GM21423 (cell line): ENCODE data around the gene NCS1.
"Not testable (repeated sequence)": the region's sequence is repeated elsewhere in the genome, so short reads cannot be mapped to it uniquely, and the experiment has no call there.

Source experiments
- ATAC-seq: cut with Tn5 transposase; IDR thresholded peaks from one replicate; pipeline ENCODE4 v1.9.1; 2021; ENCODE audit warnings: mild to moderate bottlenecking, moderate library complexity; ENCODE audit not compliant: unreplicated experiment

NCS1 gene

DNA sequence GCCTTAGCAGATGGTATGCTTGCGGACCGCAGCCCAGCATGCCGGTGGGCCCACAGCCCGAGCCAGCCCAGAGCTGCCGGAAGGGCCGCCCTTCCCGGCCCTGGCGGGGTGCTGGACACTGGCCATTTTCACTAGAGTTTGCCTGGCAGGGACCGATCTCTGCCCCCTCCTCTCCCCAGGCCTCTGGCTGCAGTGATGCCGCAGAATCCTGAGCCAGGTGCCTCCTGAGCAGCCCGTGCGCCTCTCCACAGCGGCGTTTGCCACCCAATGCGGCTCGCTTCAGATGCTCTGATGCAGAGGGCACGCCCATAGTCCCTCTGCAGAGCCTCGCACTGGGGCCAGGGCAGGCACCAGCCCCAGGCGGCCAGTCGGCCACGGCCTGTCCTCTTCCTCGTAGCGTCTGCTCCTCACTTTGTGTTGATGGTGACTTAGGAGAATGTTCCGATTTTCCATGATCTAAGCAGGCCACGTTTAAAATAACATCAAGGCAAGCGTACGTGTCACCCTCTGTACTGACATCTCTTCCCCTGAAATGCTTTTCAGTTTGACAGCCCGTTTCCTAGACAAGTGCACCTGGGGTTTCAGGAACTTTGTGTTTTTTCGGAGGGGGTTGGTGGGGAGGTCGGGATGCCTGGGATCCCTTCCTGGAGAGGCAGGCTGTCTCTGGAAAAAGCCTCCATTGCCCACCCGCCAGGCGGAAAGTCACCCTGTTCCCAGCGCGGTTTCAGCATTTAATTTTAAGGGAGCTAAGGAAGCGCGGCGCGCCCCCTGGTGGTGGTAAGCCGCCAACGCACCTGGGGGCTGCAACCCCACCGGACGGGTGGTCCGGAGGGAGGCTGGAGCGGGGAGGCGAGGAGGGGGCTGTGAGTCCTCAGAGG is 63.6 kb downstream of the NCS1 start:
- ATAC-seq, result no peak

DNA sequence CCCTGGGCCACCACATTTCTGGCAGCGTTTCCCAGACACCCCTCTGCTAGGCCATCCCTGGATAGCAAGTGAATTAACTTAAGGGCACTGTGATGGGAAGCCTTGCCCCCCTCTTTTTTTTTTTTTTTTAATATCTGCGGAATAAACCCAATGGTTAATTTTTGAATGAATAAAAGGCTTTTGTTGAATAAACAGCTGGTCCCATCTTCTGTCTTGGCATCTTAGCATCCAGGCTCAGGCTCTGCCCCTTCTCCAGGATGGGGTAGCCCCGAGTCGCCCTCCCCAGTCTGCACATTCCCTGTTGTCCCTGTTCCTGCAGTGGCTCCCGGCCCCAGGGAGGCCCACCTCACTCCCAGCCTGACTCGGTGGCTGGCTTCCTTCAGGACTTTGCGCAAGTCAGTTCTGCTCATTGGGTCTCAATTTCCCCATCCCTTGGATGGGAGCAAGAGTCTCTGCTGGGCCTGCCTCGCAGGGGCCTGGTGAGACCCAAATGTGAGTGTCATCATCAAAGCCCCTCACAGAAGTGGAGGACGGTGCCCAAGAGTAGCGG is 64.3 kb downstream of the NCS1 start:
- no peak for ATAC-seq

DNA sequence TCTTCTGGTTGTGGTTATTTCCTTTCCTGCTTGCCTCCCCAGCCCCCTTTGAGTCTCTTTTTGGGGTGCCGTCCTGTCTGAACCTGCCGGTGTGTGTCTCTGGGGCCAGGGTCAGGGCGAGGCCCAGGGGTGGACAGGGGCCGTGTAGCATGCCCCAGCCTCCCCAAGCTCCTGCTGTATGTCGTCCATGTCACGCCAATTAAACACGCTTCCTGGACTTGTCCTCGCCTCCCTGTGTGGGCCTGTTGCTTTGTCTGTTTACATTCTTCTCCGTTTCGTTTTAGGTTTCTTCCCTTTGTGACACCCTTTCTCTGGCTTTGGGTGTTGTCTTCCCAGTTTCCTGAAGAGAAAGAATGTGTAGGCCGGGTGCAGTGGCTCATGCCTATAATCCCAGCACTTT is 64.9 kb downstream of the NCS1 start:
- ATAC-seq, result no peak

DNA sequence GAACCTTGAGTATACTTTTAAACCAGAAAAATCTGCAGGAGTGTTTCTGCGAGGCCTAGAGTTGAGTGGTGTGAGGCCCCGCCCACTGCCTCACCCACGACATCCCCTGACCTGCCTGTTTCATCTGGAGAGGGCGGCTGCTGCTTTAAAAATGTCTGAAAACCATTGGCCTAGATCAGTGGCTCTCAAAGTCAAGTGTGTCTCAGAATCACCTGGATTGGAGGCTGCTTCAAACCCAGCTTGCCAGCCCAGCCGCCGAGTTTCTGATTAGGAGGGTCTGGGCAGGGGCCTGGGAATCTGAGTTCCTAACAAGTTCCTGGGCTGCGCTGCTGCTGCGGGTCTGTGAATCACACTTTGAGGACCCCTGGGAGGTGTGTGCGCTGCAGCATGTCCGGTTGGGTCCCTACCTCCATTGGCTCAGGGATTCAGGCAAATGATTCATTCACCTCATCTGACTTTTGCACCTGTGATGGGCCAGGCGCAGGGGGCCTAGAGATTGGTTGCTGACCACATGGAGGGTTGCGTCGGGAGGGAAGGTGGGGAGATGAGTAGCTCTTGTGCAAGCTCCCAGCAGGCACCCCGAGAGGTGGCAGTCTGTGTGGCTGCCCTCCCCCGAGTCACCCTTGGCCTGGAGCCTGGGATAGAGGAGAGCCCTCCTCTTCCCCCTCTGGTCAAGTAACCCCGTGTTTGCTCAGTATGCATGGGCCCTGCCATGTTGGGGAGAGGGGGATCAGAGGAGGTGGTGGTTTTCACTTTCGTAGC is 65.7 kb downstream of the NCS1 start:
- ATAC-seq, result no peak

DNA sequence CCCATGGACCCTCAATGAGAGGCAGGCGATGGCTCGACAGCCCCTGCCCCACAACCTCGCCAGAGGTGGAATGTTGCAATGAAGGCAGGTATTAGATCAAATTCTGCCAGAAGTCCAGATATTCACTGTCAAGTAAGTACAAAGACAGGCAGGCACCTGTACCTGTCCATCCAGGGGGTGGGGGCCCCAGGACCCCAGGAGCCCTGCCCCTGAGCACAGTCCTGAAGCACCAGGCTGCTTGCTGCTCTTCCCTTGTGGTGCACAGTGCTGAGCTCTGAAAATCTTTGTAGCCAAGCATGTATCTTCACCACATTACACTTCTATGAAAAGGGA is 67.1 kb downstream of the NCS1 start:
- no peak for ATAC-seq

DNA sequence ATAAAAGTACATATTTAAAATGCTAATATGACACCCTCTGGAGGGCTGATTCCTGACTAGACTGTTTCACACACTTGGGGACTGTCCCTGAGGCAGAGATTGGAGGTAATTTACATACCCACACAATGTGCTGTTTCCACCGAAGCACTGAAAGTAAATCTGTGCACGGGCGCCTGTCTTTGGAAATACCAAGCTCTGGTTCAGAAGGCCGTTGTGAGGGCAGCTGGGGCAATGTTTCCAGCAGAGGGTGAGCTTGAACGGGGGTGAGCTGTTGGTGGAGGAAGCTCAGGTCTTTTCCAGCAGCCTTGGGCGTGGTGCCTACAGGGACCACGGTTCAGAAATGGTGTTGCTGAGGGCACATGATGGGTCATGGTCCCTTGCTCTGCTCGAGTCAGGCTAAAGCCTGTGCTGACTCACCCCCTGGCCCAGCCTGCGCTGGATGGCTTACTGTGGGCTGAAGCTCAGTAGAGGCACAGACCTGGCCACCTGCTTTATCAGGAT is 67.6 kb downstream of the NCS1 start:
- ATAC-seq, result peak; percentile 48

DNA sequence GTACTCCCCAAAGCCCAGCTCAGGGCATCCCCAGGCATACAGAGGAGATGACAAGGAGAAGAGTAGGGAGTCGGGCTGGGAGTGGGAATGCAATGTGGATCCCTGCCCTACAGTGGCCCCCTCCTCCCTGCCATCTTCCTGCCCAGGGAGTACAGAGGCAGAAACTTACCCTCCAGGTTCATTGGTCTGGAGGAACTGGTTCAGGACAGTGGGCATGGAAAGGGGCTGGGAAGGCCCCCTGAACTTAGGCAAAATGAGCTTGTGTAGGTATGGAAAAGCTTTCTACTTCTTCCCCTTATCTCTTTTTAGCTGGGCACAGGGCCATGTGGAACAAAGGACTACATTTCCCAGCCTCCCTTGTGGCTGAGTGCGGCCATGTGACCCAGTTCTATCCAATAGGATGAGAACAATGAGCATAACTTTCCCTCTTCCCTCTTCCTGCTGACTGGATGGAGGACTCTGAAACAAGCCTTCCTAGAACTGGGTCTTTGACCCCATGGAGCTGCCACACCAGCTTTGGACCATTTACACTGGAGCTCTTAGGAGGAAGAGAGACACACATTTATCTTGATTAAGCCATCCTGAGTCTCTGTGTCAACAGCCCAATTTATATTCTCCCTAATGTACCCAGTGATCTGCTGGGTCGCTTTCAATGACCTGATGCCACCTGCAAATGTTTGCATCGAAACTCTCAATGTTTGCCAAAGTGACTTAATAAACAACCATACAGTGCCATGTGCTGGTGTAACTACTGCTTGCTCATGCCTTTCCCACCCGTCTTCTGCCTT is 68.4 kb downstream of the NCS1 start:
- no peak for ATAC-seq

DNA sequence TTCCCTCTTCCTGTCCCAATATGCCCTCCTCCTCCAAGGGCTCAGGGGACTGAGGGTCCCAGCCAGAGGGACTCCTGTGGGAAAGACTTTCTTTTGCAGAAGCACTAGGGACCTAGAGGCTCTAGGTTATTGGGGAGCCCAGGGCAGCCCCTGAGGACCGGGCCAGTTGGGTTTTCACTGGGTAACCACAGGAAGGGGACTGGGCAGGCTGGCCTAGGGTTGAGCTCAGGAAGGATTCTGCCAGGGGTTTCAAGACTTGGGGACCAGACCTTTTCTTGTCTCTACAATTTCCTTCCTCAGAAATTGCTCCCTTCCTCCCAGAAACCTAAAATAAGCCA is 69.0 kb downstream of the NCS1 start:
- ATAC-seq, result no peak

DNA sequence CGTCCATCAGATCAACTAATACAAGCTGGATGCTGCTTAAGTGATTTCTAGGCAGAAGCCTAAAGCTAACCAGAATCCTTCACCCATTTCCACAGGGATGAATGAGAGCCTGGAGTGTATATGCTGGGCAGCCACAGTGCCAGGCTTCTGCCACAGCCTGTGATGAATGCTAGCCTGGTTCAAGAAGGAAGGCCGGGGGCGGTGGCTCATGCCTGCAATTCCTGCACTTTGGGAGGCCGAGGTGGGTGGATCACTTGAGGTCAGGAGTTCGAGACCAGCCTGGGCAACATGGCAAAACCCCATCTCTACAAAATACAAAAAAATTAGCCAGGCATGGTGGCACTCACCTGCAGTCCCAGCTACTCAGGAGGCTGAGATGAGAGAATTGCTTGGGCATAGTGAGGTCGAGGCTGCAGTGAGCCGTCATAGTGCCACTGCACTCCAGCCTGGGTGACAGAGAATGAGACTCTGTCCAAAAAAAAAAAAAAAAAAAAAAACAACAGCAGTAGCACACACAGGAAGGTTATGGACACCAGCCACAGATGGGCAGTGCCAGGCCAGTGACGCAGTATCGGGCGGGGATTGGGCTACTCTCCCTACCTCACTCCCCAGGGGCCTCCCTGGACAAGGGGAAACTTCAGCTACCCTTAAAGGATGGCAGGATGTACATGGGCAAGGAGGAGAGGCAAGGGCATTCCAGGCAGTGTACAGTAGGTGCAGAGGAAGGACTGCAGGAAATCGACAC is 70.2 kb downstream of the NCS1 start:
- no peak for ATAC-seq

DNA sequence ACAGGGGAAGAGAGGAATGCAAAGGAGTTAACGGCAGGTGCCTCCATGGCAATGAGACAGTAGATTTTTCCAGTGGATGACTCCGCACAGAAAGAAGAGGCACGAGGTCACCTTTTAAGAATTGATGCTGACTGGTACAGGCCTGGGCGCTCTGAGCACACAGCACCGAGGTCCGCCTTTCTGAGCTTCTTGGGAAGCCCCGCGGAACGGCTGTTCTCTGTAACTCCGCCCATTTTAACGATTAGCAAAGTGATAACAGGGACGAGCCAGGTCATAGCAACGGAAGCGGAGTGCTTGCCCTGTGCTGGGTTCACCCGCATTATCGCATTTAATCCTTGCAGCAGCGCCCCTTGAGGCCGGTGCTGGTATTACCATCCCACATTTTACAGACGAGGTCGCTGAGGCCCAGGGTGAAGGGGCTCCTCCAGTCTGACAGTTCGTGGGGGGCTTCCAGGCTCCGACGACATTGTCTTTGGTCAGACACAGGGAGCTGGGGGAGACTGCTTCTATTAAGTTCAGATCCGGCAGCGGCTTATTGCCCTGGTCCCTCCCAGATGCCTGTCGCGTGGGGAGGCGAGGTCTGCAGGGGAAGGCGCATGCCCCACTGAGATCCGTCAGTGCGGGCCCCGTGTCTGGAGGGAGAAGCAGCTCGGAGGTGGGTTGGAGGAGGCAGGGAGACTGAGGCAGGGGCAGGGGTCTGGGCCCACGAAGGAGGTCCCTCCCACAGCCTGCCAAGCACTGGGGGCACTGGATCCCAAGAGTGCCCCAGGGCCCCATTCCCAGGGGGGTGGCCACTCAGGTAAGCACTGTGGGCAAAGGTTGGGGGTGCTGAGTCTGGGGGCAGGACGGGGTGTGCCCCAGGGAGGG is 71.0 kb downstream of the NCS1 start:
- peak; percentile 48 for ATAC-seq

DNA sequence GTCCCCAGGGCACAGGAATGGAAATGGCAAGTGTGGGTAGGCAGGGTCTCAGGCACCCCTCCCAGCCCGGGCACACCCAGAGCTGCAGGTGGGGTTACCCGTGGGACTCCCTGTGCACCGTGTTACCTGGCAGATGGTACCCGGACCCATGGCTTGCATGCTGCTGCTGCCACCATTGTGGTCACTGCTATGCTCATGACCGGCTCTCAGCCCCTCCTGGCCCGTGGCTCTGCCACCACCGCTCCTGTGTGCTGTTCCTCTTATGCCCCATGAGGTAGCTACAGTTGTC is 71.6 kb downstream of the NCS1 start:
- ATAC-seq, result no peak

DNA sequence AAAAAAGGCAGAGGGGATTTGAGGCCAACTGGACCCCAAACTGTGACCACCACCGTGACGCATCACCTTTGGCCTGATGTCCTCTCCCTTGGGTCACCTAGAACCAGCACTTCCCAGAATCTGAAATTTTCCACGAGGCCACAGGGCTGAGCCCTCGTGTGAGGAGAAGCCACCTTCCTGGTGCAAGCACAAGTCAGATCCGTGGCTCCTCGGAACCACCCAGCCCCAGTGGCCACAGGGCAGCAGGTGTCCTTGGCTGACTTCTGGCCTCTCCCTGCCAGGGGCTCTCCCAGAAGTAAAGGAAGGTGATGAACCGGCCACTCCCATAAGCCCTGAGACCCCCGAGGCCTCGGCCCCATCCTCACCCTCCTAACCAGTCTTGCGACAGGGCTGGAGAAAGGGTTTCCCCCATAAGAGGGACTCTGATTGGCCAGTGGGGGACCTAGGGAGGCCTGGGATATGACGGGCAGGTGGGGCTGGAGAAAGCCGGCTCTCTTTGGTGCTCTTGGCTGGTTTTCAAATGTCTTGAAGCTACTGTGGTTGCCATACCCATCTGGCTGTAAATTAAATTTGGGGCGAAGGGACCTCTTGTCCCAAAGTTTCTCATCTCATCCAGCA is 72.5 kb downstream of the NCS1 start:
- no peak for ATAC-seq

DNA sequence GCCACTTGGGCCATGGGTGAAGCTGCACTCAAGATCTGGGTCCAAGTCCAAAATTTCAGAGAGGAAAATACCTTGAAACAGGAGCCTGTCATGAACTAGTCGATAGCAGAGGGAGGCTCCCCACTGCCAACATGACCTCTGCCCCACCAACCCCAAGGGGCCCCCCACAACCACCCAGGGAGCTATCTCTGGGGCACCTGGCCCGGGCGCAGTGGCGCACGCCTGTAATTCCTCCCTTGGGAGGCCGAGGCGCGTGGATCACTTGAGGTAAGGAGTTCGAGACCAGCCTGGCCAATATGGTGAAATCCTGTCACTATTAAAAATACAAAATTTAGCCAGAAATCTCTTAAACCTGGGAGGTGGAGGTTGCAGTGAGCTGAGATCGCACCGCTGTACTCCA is 73.3 kb downstream of the NCS1 start:
- no peak for ATAC-seq

DNA sequence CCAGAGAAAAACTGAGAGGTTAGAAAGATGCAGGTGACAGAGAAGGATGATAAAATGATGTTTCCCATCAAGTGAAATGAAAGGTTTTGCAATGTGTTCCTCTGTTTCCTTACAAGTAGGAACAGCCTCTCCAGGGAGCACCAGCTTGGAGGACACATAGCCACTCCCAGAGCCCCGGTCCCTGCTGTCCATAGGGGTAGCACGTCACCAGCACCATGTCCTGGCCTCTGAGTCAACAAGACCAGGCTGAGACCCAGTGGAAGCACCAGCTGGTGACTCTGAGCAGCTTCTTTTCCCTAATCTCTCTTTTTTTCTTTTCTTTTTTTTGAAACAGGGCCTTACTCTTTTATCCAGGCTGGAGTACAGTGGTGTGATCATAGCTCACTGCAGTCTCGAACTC is 73.9 kb downstream of the NCS1 start:
- ATAC-seq, result no peak

DNA sequence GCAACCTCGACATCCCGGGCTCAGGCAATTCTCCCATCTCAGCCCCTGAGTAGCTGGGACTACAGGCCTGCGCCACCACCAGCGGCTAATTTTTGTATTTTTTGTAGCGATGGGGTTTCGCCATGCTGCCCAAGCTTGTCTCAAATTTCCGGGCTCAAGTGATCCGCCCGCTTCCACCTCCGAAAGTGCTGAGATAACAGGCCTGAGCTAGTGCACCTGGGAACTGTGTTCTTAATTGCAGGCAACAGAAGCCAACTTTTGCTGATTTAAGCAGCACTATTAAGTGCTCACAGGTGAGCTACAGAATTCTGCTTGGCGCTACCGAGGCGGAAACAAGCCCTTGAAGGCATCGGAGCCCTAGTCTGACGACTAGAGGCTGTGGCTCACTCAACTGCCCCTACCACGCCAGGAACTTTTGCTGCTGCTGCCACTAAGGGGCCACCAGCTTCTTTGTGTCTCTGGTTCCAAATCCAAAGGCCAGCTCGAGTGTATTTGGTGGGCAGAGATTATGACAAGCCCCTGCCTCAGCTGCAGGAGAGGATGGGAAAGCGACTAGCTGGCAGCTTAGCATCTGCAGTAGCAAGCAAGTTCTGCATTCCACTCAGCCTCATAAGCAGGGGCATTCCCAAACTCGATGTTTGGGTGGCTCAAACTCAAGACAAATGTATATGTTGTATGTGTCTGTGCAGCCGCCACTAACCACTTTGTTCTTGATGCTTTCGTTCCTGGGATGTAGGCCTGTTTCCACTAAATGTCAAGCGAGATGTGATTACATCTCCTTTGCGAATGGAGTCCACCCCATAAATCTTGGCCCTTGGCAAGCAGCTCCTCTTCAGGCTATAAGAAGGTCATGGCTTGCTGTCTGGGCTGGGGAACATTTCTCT is 82.8 kb downstream of the NCS1 start:
- no peak for ATAC-seq

DNA sequence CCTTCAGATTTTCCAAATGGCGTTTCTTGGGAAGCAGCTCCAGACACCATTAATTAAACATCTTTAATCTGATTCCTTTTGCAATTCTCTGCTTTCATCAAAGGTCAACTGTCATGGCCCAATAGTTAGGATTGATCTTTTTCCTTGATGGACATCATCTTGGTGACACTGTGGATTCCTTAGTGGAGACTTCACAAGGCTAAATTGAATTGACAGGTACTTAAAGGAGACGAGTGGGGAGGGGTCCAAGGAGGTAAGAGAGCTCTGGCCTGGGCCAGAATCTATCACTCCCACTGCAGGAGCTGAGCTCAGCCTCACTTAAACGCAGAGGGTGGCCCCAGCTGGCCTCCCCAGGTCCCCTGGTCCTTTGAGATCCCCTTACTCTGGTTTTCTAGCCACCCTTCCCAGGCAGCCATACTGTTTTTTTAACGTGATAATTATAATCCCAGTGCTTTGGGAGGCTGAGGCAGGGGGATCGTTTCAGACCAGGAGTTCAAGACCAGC is 83.5 kb downstream of the NCS1 start:
- ATAC-seq, result no peak

DNA sequence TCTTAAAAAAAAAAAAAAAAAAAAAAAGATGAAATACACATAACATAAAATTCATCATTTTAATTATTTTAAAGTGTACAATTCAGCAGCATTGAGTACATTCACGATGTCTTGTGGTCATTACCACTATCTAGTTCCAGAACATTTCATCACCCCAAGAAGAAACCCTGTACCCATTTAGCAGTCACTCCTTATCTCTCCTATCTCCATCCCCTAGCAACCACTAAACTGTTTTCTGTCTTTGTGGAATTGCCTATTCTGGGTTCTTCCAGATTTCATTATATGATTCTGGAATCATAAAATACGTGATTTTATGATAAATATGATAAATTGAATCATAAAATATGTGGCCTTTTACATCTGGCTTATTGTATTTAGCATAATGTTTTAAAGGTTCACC is 84.4 kb downstream of the NCS1 start:
- no peak for ATAC-seq

DNA sequence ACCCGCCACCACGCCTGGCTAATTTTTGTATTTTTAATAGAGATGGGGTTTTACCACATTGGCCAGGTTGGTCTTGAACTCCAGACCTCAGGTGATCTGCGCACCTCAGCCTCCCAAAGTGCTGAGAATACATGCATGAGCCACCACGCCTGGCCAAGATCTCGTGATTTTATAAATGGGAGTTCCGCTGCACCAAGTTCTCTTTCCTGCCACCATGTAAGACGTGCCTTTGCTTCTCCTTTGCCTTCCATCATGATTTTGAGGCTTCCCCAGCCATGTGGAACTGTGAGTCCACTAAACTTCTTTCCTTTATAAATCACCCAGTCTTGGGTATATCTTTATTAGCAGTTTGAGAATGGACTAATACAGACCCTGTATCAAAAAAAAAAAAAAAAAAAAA is 85.9 kb downstream of the NCS1 start:
- ATAC-seq, result not testable (repeated sequence)
